Stimulated activated naive CD8-positive, alpha-beta T cell treated with anti-CD3 and anti-CD28 coated beads, Interleukin-15, amount 100 ng/mL, for 72 hours (primary cell): ENCODE data around the gene LHFPL2.
"Not testable (repeated sequence)": the region's sequence is repeated elsewhere in the genome, so short reads cannot be mapped to it uniquely, and the experiment has no call there.

Source experiments
- ATAC-seq: fragments of 150-1000 bp; cut with Tn5 transposase; 2 replicates; pipeline ENCODE4 v1.10.0; 2021; ENCODE audit warnings: mild to moderate bottlenecking, moderate library complexity
- DNase-seq, 2 donors: peaks; one replicate each; pipeline ENCODE4 v3.0.0; 2021 to 2022
- H3K27ac Mint-ChIP-seq, 2 donors: one replicate each; pipeline ENCODE4 v1.8.0; 2022; ENCODE audit warnings: mild to moderate bottlenecking in 2 of 2, mixed read lengths in 2 of 2, moderate library complexity in 2 of 2
- H3K27me3 Mint-ChIP-seq: one replicate; pipeline ENCODE4 v1.8.0; 2022; ENCODE audit warnings: mixed read lengths
- H3K4me1 Mint-ChIP-seq: one replicate; pipeline ENCODE4 v1.8.0; 2022; ENCODE audit warnings: mild to moderate bottlenecking, mixed read lengths
- H3K4me3 Mint-ChIP-seq, 2 donors: one replicate each; pipeline ENCODE4 v1.8.0; 2022; ENCODE audit warnings: mild to moderate bottlenecking in 2 of 2, mixed read lengths in 2 of 2, moderate library complexity in 1 of 2
- H3K9me3 Mint-ChIP-seq, 2 donors: one replicate each; pipeline ENCODE4 v1.8.0; 2022; ENCODE audit warnings: mixed read lengths in 2 of 2

The LHFPL2 gene

GRCh38 chr5:78672154-78672553 is 23.6 kb upstream of the LHFPL2 start:
- Mint-ChIP-seq H3K9me3 (no peaks in the 10 kb centered on the region), H3K4me1 (no peaks in the 10 kb centered on the region), H3K4me3 (no peak overlapping the region), H3K27ac (no peak overlapping the region), H3K27me3 (peaks cover 19% of the 10 kb centered on the region)
- DNase-seq (no peak), ATAC-seq (no peak)

DNA sequence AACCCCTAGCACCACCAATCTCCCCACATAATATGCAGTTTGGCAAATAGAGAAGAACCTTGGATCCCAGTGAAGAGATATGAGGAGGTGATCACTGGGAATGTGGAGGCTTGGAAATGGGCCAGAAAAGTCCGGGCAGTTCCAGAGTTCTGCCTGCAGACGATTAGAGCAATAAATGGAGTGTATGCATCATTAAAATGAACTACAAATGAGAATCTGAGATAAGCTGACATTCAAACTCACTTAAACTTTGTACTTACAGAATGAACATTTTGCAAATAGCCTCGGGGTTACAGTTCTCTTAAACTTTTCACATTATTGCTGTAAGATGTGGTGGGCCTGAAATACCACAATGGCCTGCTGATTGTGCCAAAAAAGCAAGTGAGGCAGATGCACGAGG is 23.0 kb upstream of the LHFPL2 start:
- H3K4me1 Mint-ChIP-seq, result no peaks in the 10 kb centered on the region
- no peak overlapping the region for H3K27ac Mint-ChIP-seq
- DNase-seq, result no peak
- no peak overlapping the region for H3K4me3 Mint-ChIP-seq
- H3K9me3 Mint-ChIP-seq, result no peaks in the 10 kb centered on the region
- no peak for ATAC-seq
- peaks cover 22% of the 10 kb centered on the region for H3K27me3 Mint-ChIP-seq

- ATAC-seq, result no peak
- Mint-ChIP-seq H3K27ac (no peak overlapping the region), H3K4me1 (no peaks in the 10 kb centered on the region), H3K4me3 (no peak overlapping the region), H3K9me3 (no peaks in the 10 kb centered on the region), H3K27me3 (peaks cover 26% of the 10 kb centered on the region)
- DNase-seq, result no peak
Measured at GRCh38 chr5:78670701-78671269, 22.2 kb upstream of the LHFPL2 start.

- Mint-ChIP-seq H3K27me3 (peaks cover 24% of the 10 kb centered on the region), H3K4me1 (no peaks in the 10 kb centered on the region), H3K9me3 (no peaks in the 10 kb centered on the region), H3K4me3 (no peak overlapping the region), H3K27ac (no peak overlapping the region)
- DNase-seq (no peak), ATAC-seq (no peak)
Measured at GRCh38 chr5:78669331-78669730, 20.8 kb upstream of the LHFPL2 start.

- H3K27me3 Mint-ChIP-seq, result peaks cover 14% of the 10 kb centered on the region
- no peak overlapping the region for H3K27ac Mint-ChIP-seq
- no peaks in the 10 kb centered on the region for H3K9me3 Mint-ChIP-seq
- DNase-seq (no peak), ATAC-seq (no peak)
- no peak overlapping the region for H3K4me3 Mint-ChIP-seq
- no peaks in the 10 kb centered on the region for H3K4me1 Mint-ChIP-seq
Measured at GRCh38 chr5:78667461-78668103, 19.0 kb upstream of the LHFPL2 start.

GRCh38 chr5:78666975-78667374 is 18.4 kb upstream of the LHFPL2 start:
- H3K4me1 Mint-ChIP-seq, H3K9me3 Mint-ChIP-seq, ATAC-seq, H3K27ac Mint-ChIP-seq, DNase-seq, H3K4me3 Mint-ChIP-seq: not testable (repeated sequence)
- H3K27me3 Mint-ChIP-seq, result peaks cover 14% of the 10 kb centered on the region

DNA sequence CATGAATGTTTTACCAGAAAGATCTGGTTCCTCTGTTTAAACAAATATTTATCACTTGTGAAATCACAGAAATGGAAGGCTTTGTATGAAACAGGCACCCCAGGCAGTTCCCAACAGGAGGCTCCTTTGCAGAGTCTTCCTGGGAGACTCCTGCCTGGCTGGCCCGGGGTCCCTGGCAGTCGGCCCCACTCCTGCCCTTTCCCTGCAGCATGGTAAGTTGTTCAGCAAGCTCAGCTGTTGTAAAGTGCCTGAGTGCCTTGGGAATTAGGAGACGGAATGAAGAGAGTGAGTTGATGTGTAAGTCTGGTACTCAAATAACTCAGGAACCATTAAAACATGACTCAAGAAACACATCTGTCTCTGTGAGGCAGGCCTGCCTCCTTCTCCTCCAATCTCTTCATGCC is 17.5 kb upstream of the LHFPL2 start:
- peaks cover 14% of the 10 kb centered on the region for H3K27me3 Mint-ChIP-seq
- no peak overlapping the region for H3K4me3 Mint-ChIP-seq
- H3K27ac Mint-ChIP-seq, result no peak overlapping the region
- H3K4me1 Mint-ChIP-seq, result no peaks in the 10 kb centered on the region
- no peaks in the 10 kb centered on the region for H3K9me3 Mint-ChIP-seq
- DNase-seq (no peak), ATAC-seq (no peak)

- Mint-ChIP-seq H3K9me3 (no peaks in the 10 kb centered on the region), H3K4me1 (no peaks in the 10 kb centered on the region), H3K27me3 (peaks cover 14% of the 10 kb centered on the region), H3K4me3 (no peak overlapping the region), H3K27ac (no peak overlapping the region)
- ATAC-seq (no peak), DNase-seq (no peak)
Measured at GRCh38 chr5:78665534-78665933, 17.0 kb upstream of the LHFPL2 start.

DNA sequence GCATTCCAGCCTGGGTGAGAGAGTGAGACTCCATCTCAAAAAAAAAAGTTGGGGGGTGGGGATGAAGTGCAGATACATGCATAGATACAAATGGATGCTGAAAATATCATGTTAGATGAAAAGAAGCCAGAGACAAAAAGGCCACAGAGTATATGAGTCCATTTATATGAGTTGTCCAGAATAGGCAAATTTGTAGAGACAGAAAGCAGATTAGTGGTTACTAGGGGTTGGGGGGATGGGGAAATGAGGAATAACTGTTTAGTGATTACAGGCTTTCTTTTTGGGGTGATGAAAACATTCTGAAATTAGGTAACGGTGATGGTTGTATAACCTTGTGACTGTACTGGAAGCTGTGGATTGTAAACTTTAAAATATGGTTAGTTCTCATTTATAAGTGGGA is 13.8 kb upstream of the LHFPL2 start:
- Mint-ChIP-seq H3K27me3 (peaks cover 6% of the 10 kb centered on the region), H3K4me1 (no peaks in the 10 kb centered on the region), H3K27ac (no peak overlapping the region), H3K9me3 (no peaks in the 10 kb centered on the region), H3K4me3 (no peak overlapping the region)
- ATAC-seq (no peak), DNase-seq (no peak)

GRCh38 chr5:78661691-78662090 is 13.1 kb upstream of the LHFPL2 start:
- no peak for DNase-seq
- H3K27me3 Mint-ChIP-seq, result peaks cover 5% of the 10 kb centered on the region
- no peaks in the 10 kb centered on the region for H3K9me3 Mint-ChIP-seq
- ATAC-seq, result no peak
- no peak overlapping the region for H3K4me3 Mint-ChIP-seq
- H3K27ac Mint-ChIP-seq, result no peak overlapping the region
- no peaks in the 10 kb centered on the region for H3K4me1 Mint-ChIP-seq

GRCh38 chr5:78661044-78661443 is 12.5 kb upstream of the LHFPL2 start:
- Mint-ChIP-seq H3K4me1 (no peaks in the 10 kb centered on the region), H3K4me3 (no peak overlapping the region)
- no peak for ATAC-seq

GRCh38 chr5:78660401-78660800 is 11.8 kb upstream of the LHFPL2 start:
- no peak for DNase-seq
- Mint-ChIP-seq H3K4me1 (no peaks in the 10 kb centered on the region), H3K27ac (no peak overlapping the region), H3K4me3 (no peak overlapping the region), H3K27me3 (no peaks in the 10 kb centered on the region), H3K9me3 (no peaks in the 10 kb centered on the region)
- ATAC-seq, result no peak

More at GRCh38 chr5:78661044-78661443, 12.5 kb upstream of the LHFPL2 start:
- no peaks in the 10 kb centered on the region for H3K27me3 Mint-ChIP-seq
- H3K9me3 Mint-ChIP-seq, result no peaks in the 10 kb centered on the region
- DNase-seq, result no peak
- no peak overlapping the region for H3K27ac Mint-ChIP-seq

GRCh38 chr5:78659714-78660113 is 11.1 kb upstream of the LHFPL2 start:
- DNase-seq (no peak), ATAC-seq (no peak)
- Mint-ChIP-seq H3K27me3 (no peaks in the 10 kb centered on the region), H3K4me3 (no peak overlapping the region), H3K4me1 (no peaks in the 10 kb centered on the region), H3K27ac (no peak overlapping the region), H3K9me3 (no peaks in the 10 kb centered on the region)

- ATAC-seq (no peak), DNase-seq (no peak)
- Mint-ChIP-seq H3K27ac (no peak overlapping the region), H3K9me3 (no peaks in the 10 kb centered on the region), H3K4me1 (no peaks in the 10 kb centered on the region), H3K27me3 (peaks cover under 1% of the 10 kb centered on the region), H3K4me3 (no peak overlapping the region)
Measured at GRCh38 chr5:78659114-78659513, 10.5 kb upstream of the LHFPL2 start.

DNA sequence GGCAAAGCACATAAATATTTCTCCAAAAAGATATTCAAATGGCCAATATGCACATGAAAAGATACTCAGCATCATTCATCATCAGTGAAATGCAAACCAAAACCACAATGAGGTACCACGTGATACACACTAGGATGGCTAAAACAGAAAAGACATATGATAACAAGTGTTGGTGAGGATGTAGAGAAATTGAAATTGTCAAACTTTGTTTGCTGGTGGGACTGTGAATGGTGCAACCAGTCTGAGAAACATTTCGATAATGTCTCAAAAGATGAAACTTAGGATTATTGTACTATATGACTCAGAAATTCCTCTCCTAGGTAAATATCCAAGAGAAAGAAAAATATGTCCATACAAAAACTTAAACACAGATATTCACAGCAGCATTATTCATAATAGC is 8.6 kb upstream of the LHFPL2 start:
- no peaks in the 10 kb centered on the region for H3K4me1 Mint-ChIP-seq
- peaks cover 10% of the 10 kb centered on the region for H3K27me3 Mint-ChIP-seq
- no peak for ATAC-seq
- H3K27ac Mint-ChIP-seq, result no peak overlapping the region
- H3K9me3 Mint-ChIP-seq, result no peaks in the 10 kb centered on the region
- no peak overlapping the region for H3K4me3 Mint-ChIP-seq
- no peak for DNase-seq

GRCh38 chr5:78655746-78656290 is 7.2 kb upstream of the LHFPL2 start:
- Mint-ChIP-seq H3K27me3 (peaks cover 18% of the 10 kb centered on the region), H3K4me1 (no peaks in the 10 kb centered on the region), H3K9me3 (no peaks in the 10 kb centered on the region), H3K4me3 (no peak overlapping the region), H3K27ac (no peak overlapping the region)
- no peak for ATAC-seq
- DNase-seq, result no peak

DNA sequence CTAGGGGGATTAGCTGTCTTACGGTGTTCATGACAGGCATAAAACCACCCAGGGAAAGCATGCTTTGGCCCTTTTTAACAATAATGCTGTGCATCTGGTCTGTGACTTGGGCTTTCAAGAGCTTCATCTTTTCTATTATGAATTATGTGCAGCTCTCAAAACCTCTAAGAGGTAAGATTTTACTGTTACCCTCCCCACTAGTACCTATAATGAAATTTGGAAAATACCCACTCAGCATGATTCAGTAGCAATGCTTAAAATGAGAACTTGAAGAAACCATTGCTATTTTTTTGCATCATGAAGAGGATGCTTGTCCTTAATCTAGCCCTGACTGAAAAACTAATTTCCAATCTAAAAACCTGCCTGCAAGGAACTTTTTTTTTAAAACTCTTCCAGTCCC is 5.8 kb upstream of the LHFPL2 start:
- peaks cover 29% of the 10 kb centered on the region for H3K27me3 Mint-ChIP-seq

More for the DNA sequence above, 5.8 kb upstream of the LHFPL2 start:
- peaks cover 7% of the 10 kb centered on the region for H3K4me1 Mint-ChIP-seq
- DNase-seq (no peak), ATAC-seq (no peak)
- H3K27ac Mint-ChIP-seq, result no peak overlapping the region
- H3K9me3 Mint-ChIP-seq, result no peaks in the 10 kb centered on the region
- no peak overlapping the region for H3K4me3 Mint-ChIP-seq
